Measurements from ENCODE around the gene PCDH19.

Gene PCDH19

DNA sequence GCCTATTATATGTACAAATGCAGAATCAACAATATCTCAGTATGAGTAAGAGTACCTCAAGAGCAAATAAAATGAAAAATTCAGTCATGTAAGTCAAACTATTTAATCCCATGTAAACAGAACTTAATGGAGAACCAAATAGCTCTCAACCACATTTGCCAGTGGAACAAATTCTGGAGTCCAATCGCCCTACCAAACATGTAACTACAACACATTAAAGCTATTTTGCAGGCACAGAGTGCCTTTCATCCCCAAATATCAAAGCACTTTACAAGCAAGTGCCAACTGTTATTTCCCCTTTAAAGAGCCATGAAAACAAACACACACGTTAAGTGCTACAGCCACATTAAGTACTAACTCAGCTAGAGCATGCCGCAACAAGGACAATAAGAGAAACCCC is 51.3 kb downstream of the PCDH19 start:
- Mint-ChIP-seq H3K9me3 (no peaks in the 10 kb centered on the region), H3K27ac (no peak overlapping the region), H3K4me3 (no peak overlapping the region), H3K4me1 (ENCODE audit: low read depth) (no peaks in the 10 kb centered on the region), H3K36me3 (ENCODE audit: low read depth) (no peaks in the 10 kb centered on the region), H3K27me3 (no peaks in the 10 kb centered on the region)

DNA sequence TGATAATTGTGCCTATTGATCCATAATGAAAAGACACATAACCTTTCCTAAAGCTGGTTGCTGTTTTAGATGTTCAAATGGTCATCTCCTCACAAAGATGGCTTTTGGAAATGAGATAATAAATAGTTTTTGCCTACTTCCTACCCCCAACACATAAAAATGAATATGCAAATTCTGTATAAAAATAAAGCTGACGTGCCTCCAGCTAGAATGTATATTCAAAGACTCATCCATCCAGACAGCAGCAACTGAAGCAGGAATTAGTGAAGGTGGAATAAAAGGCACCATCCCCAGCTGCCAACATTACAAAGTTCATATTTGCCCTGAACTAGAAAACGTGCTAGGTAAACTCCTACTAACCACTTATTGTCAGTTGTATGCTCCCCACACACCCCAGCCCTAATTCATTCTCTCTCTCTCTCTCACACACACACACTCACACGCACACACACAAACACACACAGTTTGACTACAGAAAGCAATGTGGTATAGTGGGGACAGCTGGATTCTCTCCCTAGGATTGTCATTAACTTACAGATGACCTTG is 53.6 kb downstream of the PCDH19 start:
- no peaks in the 10 kb centered on the region for H3K9me3 Mint-ChIP-seq
- H3K36me3 Mint-ChIP-seq (ENCODE audit: low read depth) = no peaks in the 10 kb centered on the region
- H3K4me3 Mint-ChIP-seq = no peak overlapping the region
- no peaks in the 10 kb centered on the region for H3K4me1 Mint-ChIP-seq (ENCODE audit: low read depth)
- no peaks in the 10 kb centered on the region for H3K27me3 Mint-ChIP-seq
- no peak overlapping the region for H3K27ac Mint-ChIP-seq

DNA sequence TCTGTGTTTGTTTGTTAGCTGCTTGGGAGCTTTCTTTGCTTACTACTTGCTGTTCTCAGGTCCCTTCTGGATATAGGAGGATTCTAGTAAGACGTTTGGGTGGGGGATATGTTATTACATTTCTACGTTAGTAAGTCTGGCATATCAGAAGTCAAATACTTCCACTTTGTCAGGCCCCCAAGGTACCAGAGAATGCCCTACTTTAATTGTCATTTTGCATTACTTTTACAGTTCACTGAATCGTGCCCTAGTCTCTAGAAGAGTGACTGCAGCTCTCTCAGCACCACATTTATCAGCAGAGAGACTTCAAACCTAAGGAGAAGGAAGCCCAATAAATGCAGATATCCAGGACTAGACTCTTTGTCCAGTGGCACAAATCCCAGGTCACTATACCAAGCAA is 54.4 kb downstream of the PCDH19 start:
- Mint-ChIP-seq H3K36me3 (ENCODE audit: low read depth) (no peaks in the 10 kb centered on the region), H3K4me1 (ENCODE audit: low read depth) (no peaks in the 10 kb centered on the region), H3K9me3 (no peaks in the 10 kb centered on the region), H3K27me3 (no peaks in the 10 kb centered on the region), H3K4me3 (no peak overlapping the region), H3K27ac (no peak overlapping the region)

DNA sequence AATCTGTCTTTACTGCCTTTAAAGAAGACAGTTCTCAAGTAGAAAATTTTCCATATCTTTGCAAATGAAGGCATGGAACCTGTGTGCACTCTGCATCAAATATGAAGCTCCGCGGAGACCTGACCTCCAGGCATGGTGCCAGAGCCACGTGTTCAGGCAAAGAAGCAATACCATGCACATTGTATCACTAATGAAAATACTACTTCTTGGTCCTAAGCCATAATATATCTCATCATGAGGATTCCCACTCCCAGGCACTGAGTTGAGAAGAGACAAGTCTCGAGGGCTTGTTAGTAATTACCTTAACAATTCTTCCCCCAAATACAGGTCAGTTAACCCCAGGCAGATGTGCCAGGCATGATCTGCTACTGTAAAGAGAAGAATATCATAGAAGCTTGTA is 56.7 kb downstream of the PCDH19 start:
- Mint-ChIP-seq H3K27me3 (no peaks in the 10 kb centered on the region), H3K36me3 (ENCODE audit: low read depth) (no peaks in the 10 kb centered on the region), H3K4me3 (no peak overlapping the region), H3K9me3 (no peaks in the 10 kb centered on the region), H3K4me1 (ENCODE audit: low read depth) (no peaks in the 10 kb centered on the region), H3K27ac (no peak overlapping the region)

DNA sequence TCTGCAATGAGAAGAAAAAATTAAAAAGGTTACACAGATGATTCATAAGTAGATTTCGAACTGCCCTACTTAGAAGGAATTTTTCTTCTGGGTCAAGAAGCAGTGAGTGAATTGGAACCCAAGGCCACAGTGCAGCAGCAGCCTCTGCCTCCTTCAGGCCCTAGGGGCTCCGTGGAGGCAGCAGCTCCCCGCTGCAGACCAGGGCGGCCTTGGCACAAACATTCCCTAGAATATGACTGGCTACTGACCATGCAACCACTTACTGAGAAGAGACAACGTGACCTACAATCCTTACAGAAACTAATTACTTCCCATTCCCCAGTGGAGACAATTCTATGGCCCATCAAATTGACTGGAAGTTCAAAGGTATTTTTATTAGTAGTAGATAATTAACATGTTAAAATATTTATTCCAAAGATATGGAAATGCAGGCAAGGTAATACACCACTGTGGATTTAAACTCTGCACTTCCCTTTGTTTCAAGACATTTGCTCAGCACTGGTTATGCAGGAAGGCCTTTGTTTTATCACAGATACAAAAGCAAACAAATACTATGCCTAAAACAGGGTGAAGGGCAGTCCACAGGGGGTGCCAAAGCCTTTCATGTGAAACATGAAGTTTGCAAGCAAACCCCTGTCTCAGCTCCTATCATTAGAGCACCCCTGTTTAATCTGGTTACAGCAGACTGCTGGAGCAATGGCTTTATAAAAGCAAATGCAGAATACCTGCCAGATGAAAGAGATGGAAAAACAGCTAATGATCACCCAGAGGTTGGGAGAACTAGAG is 59.2 kb downstream of the PCDH19 start:
- no peaks in the 10 kb centered on the region for H3K36me3 Mint-ChIP-seq (ENCODE audit: low read depth)
- no peaks in the 10 kb centered on the region for H3K4me1 Mint-ChIP-seq (ENCODE audit: low read depth)
- H3K27ac Mint-ChIP-seq = no peak overlapping the region
- H3K27me3 Mint-ChIP-seq = no peaks in the 10 kb centered on the region
- no peak overlapping the region for H3K4me3 Mint-ChIP-seq
- H3K9me3 Mint-ChIP-seq = no peaks in the 10 kb centered on the region

DNA sequence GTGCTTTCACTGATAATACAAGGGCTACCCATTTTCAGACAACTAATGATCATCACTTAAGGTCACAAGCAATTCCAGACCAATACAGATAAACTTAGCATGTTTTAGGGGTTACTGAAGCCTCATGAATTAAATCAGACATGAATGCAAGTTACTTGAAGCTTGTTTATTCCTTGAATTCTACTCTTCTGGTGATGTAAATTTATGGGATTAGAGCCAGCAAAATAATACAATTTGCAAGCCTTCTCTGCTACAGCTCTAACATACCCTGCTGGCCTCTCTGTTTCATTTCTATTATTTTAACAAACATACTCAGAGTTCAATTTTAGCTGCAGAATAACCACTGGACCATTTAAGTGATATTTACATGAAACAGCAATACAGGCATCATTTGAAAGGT is 60.7 kb downstream of the PCDH19 start:
- Mint-ChIP-seq H3K27ac (no peak overlapping the region), H3K36me3 (ENCODE audit: low read depth) (no peaks in the 10 kb centered on the region), H3K9me3 (no peaks in the 10 kb centered on the region), H3K27me3 (no peaks in the 10 kb centered on the region), H3K4me1 (ENCODE audit: low read depth) (no peaks in the 10 kb centered on the region), H3K4me3 (no peak overlapping the region)

DNA sequence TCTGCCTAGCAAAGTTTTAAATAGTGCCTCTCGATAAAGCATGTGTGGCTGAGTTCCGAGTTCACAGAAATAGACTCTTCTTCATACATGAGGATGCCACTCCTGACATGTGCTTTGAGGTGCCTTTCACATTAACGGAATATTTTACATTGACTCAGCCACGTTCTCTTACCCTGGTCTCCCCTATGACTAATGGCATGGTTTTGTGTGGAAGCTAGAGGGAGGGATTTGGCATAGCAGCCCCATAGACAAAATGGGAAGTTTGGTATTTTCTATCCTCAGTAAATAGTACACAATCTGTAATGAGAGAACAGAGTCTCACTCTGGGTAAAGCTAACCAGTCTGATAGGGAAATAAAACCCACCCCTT is 68.9 kb downstream of the PCDH19 start:
- no peaks in the 10 kb centered on the region for H3K36me3 Mint-ChIP-seq (ENCODE audit: low read depth)
- no peaks in the 10 kb centered on the region for H3K9me3 Mint-ChIP-seq
- no peaks in the 10 kb centered on the region for H3K27me3 Mint-ChIP-seq
- H3K4me3 Mint-ChIP-seq = no peak overlapping the region
- no peak overlapping the region for H3K27ac Mint-ChIP-seq
- no peaks in the 10 kb centered on the region for H3K4me1 Mint-ChIP-seq (ENCODE audit: low read depth)

DNA sequence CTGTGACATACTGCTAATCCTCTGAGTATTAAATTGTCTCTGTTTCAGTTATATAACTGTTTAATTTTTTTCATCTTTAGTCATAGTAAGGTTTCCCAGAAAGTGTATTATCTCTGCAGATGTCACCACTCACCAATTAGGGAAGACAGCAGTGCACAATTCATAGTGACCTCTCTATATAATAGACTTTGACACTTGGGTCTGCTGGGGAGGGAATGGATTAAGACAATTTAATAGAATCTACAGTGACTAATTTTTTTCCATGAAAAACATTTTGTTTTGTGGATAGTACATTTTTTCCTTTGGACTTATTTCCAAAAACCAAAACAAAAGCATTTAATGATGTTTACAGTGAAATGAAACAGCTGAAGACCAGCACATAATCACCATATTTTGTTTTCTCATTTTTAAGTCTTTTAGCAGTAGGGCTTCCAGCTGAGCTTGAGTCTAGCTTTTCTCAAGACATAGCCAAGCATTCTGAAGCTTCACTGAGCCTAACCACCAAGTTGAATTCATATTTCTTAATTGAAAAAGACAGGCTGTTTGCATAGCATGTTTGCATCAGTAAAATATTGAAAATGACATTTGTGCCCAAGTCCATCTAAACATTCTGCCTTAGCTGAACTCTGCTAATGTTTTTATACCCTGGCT is 69.5 kb downstream of the PCDH19 start:
- H3K36me3 Mint-ChIP-seq (ENCODE audit: low read depth) = no peaks in the 10 kb centered on the region
- no peak overlapping the region for H3K27ac Mint-ChIP-seq
- no peak overlapping the region for H3K4me3 Mint-ChIP-seq
- no peaks in the 10 kb centered on the region for H3K9me3 Mint-ChIP-seq
- H3K27me3 Mint-ChIP-seq = no peaks in the 10 kb centered on the region
- no peaks in the 10 kb centered on the region for H3K4me1 Mint-ChIP-seq (ENCODE audit: low read depth)

DNA sequence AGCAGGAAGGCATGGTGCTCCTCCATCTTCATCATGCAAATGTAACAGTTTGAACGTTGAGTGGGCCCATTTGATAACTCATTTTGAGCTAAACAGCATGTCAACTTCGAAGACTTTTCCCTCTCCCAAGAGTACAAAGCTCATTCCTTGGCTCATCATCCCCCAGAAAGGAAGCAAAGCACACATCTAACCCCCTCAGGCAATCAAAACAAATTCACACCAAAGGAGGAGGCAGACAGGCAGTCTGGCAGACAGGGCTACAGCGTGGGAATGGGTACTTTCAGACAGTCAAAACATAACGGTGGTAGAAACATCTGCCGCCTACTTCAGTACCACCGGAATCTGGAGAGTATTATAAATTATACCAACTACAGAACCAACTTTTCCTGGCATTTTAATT is 81.7 kb downstream of the PCDH19 start:
- no peak overlapping the region for H3K4me3 Mint-ChIP-seq
- H3K27ac Mint-ChIP-seq = no peak overlapping the region
- no peaks in the 10 kb centered on the region for H3K36me3 Mint-ChIP-seq (ENCODE audit: low read depth)
- H3K4me1 Mint-ChIP-seq (ENCODE audit: low read depth) = no peaks in the 10 kb centered on the region
- H3K9me3 Mint-ChIP-seq = no peaks in the 10 kb centered on the region
- H3K27me3 Mint-ChIP-seq = no peaks in the 10 kb centered on the region

DNA sequence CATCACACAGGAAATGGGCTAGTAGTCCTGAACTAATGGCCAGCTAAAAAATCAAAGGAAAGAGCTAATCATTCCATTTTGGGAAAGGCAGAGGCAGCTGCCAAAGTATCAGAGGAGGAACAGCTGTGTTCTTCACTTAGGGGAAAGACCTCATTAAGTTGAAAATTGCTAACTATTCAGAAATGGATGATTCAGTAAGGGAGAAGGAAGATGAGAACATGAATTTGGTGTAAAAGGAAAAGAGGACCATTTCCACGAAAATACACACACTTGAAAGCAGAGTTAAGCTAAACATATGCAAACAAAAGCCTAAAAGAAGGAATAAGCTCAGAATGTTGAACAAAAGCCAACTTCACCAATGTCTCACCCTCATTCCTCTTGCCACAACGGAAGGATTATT is 90.4 kb downstream of the PCDH19 start:
- H3K4me1 Mint-ChIP-seq (ENCODE audit: low read depth) = no peaks in the 10 kb centered on the region
- no peaks in the 10 kb centered on the region for H3K27me3 Mint-ChIP-seq

DNA sequence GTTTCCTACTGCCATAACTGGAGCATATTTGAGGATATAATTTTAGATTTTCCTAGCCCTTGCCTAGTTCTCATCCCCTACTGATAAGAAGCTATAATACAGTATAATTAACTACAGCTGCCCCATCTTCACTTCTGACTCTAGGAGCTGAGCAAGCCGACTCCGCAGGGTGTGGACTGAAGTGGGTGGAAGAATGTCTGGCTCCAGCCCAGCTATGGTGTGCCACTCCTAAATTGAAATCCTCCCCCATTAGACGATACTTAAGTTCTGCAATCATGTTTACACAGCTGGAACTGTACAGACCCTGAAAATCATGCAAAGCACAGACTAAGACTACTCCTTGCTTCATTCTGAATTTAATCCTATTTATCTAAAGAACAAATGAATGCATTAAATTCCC is 93.1 kb downstream of the PCDH19 start:
- Mint-ChIP-seq H3K27ac (no peak overlapping the region), H3K4me1 (ENCODE audit: low read depth) (no peaks in the 10 kb centered on the region), H3K27me3 (no peaks in the 10 kb centered on the region), H3K36me3 (ENCODE audit: low read depth) (no peaks in the 10 kb centered on the region), H3K9me3 (no peaks in the 10 kb centered on the region), H3K4me3 (no peak overlapping the region)

More for the DNA sequence above, 90.4 kb downstream of the PCDH19 start:
- Mint-ChIP-seq H3K36me3 (ENCODE audit: low read depth) (no peaks in the 10 kb centered on the region), H3K9me3 (no peaks in the 10 kb centered on the region), H3K4me3 (no peak overlapping the region), H3K27ac (no peak overlapping the region)

DNA sequence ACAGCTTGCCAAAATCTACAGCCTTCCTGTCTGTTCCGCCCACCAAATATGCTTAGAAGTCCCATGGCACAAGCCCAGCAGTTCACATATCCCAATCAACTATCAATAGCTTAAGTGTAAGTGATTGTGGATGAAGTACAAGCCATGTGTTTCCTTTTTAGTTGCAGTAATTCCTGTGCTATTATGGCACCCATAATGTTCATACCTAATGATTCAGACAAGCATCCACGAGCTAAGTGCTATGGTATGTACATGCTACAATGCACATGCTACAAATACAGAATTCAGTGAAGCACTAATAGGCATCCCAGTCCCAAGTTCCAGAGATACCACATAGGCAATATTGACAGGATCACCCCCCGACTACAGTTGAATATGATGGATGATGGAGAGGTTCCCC is 94.5 kb downstream of the PCDH19 start:
- Mint-ChIP-seq H3K27me3 (no peaks in the 10 kb centered on the region), H3K27ac (no peak overlapping the region), H3K9me3 (no peaks in the 10 kb centered on the region), H3K4me3 (no peak overlapping the region), H3K36me3 (ENCODE audit: low read depth) (no peaks in the 10 kb centered on the region), H3K4me1 (ENCODE audit: low read depth) (no peaks in the 10 kb centered on the region)

DNA sequence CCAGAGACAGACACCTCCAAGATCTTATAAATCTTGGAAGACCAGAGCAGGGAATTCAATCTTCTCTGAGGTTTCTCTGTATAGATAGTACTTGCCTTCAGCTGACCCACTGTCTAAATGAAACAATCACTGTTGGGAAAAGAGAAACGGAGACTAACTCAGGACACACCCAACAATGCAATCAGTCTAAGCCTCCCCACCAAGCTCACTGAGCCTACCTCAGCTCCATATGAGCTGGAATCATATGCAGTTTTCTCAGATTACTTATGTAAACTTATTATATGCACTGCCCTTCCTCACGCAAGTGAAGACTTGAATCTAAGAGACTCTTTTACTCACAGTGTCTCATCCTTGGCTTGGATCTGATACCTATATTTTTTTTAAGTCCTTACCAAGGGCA is 110.5 kb downstream of the PCDH19 start:
- Mint-ChIP-seq H3K9me3 (no peaks in the 10 kb centered on the region), H3K4me1 (ENCODE audit: low read depth) (no peaks in the 10 kb centered on the region), H3K27ac (no peak overlapping the region), H3K27me3 (no peaks in the 10 kb centered on the region), H3K4me3 (no peak overlapping the region), H3K36me3 (ENCODE audit: low read depth) (no peaks in the 10 kb centered on the region)

DNA sequence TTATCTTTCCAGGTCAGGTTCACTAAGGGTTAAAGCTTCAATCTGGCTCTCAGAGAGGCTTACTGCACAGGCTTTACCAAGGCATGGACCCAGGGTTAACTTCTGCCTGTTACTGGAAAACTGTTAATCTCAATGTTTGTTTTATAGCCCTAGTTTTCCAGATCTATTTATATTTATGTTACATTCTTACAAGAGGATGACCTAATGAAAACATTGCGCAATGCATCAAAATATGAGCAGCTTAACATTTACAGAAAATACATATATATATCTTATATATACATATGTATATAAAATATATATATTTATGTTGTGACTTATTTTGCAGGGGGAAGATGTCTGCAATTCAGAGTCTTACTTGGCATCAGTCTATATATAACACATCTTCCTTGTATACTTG is 112.3 kb downstream of the PCDH19 start:
- no peaks in the 10 kb centered on the region for H3K4me1 Mint-ChIP-seq (ENCODE audit: low read depth)
- H3K36me3 Mint-ChIP-seq (ENCODE audit: low read depth) = no peaks in the 10 kb centered on the region
- H3K27ac Mint-ChIP-seq = no peak overlapping the region
- no peaks in the 10 kb centered on the region for H3K9me3 Mint-ChIP-seq
- H3K4me3 Mint-ChIP-seq = no peak overlapping the region
- no peaks in the 10 kb centered on the region for H3K27me3 Mint-ChIP-seq

DNA sequence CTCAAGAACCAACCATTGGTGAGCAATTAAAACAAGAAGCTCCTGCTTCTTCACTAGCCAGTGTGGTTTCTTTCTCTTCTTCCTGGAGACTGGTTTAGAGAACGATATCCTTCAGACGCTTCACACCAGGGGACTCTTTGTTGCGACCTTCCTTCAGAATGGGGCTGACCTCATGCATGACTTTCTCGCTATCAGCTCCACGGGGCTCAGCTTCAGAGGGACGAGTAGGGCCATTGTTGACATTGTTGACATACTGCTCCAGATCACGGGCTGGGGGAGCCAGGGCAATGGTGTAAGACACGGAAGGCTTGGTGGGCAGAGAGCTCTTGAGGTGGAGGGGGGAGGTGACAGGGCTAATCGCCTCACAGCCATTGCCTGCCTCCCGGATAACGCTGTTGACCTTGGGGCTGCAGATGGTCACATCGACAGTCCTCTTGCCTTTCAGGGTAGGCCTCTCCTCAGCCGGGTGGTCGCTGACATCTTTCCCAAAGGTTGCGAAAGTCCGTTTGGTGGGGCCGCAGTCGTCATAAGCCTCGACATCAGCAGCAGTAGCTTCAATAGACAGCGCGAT is 113.8 kb downstream of the PCDH19 start:
- Mint-ChIP-seq H3K4me3 (no peak overlapping the region), H3K4me1 (ENCODE audit: low read depth) (no peaks in the 10 kb centered on the region), H3K27me3 (no peaks in the 10 kb centered on the region), H3K27ac (no peak overlapping the region), H3K9me3 (no peaks in the 10 kb centered on the region), H3K36me3 (ENCODE audit: low read depth) (no peaks in the 10 kb centered on the region)
